Stimulated activated CD8-positive, alpha-beta memory T cell treated with anti-CD3 and anti-CD28 coated beads, Interleukin-12 subunit alpha, Interleukin-12 subunit beta, amount 100 ng/mL, for 4 hours (primary cell): ENCODE measurements around the gene NUDT2.

Experiments used
- DNase-seq: peaks from one replicate; pipeline ENCODE4 v3.0.0-alpha.2; 2020; ENCODE audit warnings: low read depth

NUDT2 gene

DNA sequence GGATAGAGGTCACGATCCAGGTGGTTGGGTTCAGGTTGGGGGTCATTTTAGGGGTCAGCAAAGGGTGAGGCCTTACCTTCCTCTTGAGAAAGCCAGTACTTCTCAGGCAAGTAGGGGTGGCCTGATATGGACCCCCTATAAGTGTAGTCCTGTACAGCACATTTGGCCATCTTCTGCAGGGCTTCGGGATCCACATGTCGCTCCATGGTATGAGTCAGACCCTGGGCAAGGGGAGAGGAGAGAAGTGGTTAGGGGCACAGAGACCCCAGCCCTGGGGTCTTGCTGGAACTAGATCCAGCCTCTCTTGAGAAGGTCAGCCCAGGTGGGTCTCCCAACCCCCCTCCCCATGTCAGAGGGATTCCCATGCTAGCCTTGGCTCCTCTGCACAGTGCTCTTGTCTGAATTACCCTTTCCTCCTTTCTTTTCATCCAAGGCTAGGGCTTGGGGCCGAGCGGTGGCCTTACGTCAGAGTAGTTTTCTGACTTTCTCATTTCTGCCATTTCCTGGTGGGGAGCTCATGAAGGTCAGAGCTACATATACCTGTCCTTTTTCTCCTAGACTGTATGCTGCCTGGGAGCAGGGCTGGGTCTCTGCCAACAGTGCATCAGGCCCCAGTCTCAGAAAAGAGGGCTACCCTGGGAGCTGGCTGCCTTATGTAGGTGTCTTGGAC lies 56.3 kb downstream of the NUDT2 start:
- DNase-seq, result no peak

DNA sequence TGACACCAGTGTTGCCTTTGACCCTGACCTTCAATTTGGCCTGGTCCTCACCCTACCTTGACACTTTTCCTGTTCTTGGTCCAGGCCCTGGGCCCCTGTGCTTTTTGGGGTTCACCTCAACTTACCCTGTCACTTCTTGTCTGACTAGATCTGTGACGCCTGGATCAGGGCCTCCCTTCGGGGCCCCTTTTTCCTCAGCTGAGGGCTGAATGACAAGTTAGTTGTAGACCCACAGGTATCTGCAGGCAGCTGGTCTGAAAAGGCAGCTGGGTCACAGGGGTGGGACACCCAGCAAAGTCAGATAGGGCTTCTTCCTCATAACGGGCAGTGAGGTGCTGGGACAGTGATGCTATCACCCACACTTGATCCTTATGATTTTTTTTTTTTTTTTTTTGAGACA lies 57.3 kb downstream of the NUDT2 start:
- no peak for DNase-seq

DNA sequence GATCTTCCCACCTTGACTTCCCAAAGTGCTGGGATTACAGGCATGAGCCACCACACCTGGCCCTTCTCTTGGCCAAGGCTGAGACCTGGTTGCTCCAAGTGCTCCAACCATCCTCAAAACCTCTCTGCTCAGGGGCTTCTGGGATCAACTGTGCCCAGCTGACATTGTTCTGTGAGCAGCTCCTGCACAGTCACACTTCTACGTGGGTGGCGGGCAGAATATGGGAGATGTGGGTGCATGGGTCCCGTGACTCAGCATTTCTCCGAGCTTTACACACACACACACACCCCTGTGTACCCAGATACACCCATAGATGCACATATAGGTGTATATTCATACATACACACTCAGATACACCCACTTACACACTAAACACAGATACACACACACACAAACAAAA lies 57.9 kb downstream of the NUDT2 start:
- no peak for DNase-seq

DNA sequence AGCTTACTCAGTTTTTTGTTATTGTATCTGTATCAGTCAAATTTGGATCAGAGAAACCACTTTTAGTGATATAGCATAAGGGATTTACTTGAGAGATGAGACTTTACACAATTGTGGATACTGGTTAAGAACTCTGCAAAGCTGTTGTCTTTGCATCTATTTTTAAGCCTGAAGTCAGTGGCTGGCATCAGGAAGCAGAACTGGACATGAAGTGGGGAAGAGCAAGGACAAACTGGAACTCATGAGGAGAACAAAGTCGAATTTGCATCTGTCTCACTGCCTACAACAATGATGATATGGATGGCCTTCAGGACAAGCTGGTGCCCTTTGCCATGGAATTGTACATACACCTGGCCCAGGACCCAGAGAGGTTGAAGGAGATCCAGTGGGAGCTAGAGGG lies 63.1 kb downstream of the NUDT2 start:
- DNase-seq, result no peak
